HG03060 (cell line): ENCODE results near the gene MESD.
"Not testable (repeated sequence)": the region's sequence is repeated elsewhere in the genome, so short reads cannot be mapped to it uniquely, and the experiment has no call there.

Experiments used
- ATAC-seq: cut with Tn5 transposase; IDR thresholded peaks from one replicate; pipeline ENCODE4 v1.9.1; 2021; ENCODE audit warnings: low read depth, moderate number of reproducible peaks; ENCODE audit not compliant: unreplicated experiment

Gene MESD

DNA sequence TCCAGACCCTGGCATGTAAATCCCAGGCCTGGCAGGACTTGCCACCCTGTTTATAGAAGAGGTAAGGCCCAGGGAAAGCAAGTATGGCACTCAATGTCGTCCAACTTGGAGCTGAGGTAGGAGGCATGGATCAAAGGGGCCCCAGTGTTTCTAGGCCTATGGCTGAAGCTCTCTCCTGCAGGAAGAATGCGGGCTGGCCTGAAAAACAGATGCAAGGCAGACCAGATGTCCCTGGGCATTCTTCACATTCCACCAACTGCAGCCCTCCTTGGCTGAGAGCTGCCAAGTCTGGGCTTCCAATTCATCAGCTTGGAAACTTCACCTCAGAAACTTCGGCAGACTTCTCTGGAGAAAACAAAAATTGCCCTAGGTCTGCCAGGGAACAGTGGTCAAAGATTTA lies 22.2 kb downstream of the MESD start:
- no peak for ATAC-seq

DNA sequence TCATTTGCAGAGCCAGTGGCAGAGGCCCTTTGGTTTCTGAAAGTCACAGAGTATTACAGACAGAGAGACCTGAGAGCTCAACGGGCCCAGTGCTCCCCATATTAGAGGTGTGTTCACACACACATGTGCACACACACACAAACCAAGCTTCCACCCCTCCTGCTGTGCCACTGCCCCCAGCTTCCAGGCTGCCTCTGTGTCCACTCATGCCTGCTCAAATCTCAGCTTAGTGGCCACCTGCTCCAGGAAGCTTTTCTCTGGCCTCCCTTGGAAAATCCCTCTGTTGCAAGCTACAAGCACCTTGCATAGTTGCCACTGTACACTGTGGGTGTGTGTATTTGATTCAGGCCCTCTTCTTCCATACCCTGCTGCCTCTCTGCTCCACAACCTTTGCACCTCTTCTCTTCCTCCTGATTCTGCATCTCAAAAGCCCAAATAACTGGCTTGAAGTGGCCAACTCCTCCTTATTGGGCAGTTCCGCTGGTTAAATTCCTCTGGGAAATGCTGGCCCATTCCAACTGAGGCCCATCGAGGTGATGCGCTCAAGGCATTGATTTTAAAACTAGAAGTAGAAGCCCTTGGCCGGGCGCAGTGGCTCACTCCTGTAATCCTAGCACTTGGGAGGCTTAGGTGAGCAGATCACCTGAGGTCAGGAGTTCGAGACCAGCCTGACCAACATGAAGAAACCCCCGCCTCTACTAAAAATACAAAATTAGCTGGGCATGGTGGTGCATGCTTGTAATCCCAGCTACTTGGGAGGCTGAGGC lies 23.0 kb downstream of the MESD start:
- no peak for ATAC-seq

DNA sequence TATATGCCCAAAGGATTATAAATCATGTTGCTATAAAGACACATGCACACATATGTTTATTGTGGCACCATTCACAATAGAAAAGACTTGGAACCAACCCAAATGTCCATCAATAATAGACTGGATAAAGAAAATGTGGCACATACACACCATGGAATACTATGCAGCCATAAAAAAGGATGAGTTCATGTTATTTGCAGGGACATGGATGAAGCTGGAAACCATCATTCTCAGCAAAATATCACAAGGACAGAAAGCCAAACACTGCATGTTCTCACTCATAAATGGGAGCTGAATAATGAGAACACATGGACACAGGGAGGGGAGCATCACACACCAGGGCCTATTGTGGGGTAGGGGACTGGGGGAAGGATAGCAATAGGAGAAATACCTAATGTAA lies 24.2 kb downstream of the MESD start:
- ATAC-seq, result not testable (repeated sequence)

DNA sequence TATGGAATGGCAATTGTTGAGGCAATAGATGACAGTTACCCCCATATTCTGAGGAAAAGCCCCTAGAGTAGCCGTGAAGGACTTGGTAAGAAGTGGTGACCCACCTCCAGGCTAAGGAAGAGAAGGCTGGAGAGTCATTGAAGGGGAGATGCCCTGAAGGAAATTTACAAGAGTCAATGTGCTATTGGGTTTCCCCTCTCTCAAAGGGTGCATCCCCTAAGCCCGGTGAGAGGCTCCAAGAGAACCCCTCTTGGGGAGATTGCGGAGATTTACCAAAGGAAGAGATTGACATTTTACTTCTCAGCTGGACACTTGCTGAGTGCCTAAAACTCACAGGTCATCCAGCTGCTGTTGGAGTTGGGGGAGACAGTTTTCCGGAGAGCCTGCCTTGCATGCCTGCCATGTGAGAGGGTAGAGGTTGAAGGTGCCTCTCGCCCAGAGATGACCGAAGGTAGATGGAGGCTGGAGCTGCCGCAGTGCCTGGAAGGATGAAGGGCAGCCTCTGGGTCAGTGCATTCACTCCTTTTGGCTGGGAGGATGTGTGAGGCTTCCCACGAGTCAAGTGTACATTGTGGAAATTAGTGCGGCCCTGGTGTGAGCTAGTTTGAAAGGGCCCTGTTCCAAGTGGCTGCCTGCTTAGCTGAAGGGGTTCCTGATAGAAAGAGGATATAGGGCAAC lies 30.7 kb downstream of the MESD start:
- no peak for ATAC-seq

DNA sequence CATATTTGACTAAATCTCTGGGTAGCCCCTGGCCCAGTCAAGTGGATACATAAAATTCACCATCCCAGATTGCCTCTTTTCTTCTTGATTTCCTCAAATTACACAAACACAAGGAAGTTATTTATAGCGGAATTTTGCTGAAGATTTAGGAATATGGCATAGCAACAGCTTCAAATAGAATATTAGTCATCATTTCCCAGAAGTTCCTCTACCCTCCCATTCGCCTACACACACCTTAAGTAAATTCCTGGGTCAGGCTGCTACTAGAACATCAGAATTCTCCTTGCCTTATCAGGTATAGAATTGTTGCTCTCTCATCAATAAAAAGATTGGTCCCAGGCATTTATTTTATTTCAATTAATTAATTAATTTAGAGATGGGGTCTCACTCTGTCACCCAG lies 31.6 kb downstream of the MESD start:
- no peak for ATAC-seq

DNA sequence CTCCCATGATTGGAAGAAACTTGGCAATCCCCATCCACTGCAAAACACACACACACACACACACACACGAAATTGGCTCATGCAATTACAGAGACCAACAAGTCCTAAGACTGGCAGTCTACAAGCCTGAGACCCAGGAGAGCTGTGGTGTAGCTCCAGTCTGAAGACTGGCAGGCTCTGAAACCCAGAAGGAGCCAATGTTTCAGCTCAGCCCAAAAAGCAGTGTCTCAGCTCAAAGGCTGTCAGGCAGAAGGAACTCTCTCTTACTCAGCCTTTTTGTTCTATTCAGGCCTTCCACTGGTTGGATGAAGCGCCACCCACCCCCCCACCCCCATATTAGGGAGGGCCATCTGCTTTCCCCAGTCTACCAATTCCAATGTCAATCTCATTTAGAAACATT lies 32.1 kb downstream of the MESD start:
- ATAC-seq, result no peak

DNA sequence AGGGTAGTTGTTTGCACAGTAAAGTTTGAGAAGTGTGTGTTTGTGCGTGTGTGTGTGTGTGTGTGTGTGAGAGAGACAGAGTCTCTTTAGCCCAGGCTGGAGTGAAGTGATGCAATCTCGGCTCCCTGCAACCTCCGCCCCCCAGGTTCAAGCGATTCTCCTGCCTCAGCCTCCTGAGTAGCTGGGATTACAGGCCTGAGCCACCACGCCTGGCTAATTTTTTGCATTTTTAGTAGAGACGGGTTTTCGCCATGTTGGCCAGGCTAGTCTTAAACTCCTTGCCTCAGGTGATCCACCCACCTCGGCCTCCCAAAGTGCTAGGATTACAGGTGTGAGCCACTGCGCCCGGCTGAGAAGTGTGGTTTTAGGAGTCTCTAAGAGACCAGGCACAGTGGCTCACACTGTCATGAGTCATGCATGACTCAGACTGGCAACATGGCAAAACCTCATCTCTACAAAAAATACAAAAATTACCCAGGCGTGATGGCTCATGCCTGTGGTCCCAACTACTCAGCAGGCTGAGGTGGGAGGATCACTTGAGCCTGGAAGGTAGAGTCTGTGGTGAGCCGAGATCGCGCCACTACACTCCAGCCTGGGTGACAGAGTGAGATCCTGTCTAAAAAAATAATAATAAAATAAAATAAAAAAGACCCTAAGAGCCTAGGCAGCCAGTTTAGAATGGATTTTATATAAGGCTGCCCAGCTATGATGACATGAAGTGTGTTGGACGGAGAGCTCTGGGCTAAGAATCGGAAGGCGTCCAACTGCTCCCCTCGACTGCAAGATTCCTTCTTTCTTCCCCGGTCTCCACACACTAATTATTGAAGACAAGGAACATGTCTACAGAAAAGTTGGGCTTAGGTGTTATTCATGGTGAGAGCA lies 33.8 kb downstream of the MESD start:
- not testable (repeated sequence) for ATAC-seq

DNA sequence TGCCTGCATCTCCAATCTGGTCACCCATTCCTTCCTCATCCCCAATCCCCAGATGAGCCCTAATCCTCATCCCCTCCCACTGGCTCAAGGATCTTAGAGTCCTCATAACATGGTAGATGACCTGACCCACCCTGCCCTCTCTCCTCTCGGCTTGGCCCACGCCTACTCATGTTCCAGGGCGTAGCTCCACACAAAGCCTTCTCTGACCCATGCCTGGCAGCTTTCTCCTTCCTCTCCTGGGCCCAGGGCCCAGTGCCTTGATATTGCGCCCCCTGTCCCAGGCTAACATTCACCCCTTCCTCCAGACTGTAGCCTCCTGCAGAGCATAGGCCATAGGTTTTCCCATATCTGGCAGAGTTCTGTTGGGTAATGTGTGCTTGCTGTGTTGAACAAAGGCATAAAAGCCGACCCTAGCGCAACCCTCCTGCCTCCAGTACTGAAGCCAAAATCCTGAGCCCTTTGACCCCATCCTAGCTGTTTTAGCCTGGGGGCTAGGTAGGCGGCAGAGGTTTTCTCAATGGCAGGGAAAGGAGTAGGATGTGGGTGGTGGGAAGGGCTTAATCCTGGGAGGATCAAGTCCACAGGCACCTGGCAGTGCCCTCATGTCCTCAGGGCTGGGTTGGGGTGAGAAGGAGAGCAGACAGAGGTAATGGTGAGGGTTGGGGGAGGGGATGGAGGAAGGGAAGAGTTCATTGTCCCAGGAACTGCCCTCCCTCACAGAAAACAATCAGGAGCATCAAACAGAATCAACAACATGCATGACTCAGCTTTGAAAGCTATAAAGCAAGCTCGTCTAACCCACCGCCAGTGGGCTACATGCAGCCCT lies 35.5 kb downstream of the MESD start:
- no peak for ATAC-seq

DNA sequence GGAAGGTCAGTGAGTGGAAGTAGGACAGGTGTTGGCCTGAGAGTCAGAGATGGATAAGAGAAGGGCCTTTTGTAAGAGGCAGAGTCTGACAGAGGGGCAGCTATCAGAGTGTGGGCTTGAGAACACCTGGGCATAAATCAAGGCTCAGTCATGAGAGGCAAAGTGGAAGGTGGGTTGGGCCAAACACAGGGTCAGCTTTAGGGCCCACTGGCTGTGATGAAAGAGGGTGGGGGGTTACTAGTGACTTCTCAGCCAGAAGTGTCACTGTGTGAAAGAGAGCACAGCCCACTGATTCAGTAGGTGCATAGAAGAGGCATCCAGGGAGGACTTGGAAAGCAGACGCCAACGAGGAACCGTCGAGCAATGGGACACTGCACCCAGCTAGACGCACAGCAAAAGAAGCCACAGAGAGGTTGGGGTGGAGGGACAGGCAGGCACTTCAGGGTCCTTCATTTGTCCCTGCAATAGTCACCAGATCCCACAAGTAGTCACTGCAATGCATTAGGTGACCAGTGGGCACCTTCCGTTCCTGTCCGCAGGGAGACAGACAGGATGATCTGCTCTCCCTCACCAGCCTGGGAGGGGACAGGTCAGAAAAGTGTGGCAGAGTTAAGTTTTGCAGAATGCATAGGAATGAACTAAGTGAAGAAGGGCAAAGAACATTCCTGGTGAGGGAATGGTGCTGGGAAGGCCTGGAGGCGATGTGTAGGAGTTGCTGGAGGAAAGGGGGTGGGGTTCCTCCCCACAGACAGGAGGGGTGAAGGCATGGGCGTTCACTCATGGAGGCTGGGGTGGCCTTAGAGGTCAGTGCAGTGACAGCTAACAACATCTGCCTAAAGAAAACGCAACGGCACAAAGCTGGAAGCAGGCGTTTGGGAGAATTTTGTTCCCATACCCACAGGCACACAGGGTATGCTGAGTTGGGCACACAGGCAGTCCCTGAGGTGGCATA lies 36.3 kb downstream of the MESD start:
- no peak for ATAC-seq

DNA sequence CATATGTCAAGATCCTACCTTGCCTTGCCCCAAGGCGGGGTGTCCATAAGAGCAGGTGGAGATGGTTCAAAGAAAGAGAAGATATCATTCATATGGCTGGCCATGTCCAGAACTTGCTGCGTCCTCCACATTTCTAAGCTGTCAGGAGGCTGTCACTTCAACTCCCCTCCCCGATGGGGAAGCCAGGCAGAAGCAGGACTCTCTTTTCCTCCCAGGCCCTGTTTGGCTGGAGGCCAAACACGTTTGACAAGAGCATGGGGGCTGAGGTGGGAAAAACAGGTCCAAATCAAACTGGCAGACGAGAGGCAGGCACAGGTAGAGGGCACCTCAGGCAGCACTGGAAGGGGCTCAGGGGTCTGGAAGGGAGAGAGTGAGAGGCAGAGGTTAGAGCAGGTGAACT lies 37.7 kb downstream of the MESD start:
- ATAC-seq, result no peak

DNA sequence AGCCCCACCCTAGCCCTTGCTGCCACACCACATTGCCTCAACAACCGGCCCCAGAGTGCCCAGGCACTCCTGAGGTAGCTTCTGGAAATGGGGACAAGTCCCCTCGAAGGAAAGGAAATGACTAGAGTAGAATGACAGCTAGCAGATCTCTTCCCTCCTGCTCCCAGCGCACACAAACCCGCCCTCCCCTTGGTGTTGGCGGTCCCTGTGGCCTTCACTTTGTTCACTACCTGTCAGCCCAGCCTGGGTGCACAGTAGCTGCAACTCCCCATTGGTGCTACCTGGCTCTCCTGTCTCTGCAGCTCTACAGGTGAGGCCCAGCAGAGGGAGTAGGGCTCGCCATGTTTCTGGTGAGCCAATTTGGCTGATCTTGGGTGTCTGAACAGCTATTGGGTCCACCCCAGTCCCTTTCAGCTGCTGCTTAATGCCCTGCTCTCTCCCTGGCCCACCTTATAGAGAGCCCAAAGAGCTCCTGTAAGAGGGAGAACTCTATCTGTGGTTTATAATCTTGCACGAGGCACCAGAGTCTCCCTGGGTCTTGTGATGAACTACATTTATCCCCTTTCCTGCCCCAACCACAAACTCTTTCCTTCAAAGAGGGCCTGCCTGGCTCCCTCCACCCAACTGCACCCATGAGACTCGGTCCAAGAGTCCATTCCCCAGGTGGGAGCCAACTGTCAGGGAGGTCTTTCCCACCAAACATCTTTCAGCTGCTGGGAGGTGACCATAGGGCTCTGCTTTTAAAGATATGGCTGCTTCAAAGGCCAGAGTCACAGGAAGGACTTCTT lies 39.1 kb downstream of the MESD start:
- no peak for ATAC-seq

DNA sequence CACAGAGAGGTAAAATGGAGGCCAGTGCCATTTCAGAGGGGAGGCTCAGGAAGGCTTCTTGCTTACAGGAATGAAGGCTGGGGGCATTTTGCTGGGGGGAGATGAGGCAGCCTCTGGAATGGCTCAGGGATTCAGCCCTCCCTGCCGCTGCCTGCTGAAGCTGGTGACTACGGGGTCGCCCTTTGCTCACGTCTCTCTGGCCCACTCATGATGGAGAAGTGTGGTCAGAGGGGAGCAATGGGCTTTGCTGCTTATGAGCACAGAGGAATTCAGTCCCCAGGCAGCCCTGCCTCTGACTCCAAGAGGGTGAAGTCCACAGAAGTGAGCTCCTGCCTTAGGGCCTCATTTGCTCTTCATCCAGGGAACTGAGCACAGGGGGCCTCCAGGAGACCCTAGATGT lies 39.9 kb downstream of the MESD start:
- no peak for ATAC-seq

DNA sequence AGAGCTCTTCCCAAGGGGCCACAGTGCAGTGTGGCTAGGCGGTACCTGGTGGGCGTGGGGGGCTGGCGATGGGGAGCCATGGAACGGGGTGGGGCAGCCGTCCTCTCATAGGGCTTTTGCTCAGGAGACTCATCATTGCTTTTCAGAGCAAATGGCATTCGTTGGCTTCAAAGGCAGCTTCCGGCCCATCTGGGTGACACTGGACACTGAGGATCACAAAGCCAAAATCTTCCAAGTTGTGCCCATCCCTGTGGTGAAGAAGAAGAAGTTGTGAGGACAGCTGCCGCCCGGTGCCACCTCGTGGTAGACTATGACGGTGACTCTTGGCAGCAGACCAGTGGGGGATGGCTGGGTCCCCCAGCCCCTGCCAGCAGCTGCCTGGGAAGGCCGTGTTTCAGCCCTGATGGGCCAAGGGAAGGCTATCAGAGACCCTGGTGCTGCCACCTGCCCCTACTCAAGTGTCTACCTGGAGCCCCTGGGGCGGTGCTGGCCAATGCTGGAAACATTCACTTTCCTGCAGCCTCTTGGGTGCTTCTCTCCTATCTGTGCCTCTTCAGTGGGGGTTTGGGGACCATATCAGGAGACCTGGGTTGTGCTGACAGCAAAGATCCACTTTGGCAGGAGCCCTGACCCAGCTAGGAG lies 40.8 kb downstream of the MESD start:
- ATAC-seq, result no peak

DNA sequence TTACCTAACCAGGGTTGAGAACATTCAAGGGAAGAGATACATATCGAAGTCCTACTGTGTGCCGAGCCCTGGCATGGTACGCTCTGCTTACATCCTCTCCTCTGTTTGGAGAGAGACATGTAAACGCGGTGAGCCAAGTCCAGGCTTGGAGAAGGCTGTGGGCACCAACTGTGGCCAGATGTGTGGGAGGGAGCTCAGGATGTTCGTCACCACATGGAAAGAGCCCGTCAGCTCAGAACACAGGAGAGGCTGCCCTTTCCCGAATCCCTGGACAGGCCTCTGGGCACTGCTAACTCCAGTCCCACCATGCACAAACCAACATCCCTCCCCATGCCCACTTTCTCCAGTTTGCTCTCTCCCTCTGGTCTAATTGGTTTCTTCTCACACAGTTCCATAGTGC lies 43.0 kb downstream of the MESD start:
- no peak for ATAC-seq

DNA sequence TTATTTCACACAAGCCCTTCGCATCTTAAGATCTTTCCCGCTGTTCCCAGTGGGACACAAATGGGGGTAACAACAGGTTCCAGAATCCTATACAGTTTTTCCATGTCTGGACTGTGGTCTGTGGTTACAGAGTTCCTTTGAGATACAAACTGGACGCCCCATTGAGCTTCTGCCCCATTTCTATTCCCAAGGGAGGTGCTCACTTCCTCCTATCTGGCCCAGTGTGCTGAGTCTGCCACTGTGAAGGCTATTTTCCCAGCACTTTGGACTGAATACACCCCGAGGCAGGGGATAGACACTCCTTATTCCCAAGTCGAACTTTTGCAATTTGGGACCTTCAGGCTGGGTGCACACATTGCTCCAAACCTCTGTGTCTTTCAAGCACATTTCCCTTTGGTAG lies 44.0 kb downstream of the MESD start:
- no peak for ATAC-seq

DNA sequence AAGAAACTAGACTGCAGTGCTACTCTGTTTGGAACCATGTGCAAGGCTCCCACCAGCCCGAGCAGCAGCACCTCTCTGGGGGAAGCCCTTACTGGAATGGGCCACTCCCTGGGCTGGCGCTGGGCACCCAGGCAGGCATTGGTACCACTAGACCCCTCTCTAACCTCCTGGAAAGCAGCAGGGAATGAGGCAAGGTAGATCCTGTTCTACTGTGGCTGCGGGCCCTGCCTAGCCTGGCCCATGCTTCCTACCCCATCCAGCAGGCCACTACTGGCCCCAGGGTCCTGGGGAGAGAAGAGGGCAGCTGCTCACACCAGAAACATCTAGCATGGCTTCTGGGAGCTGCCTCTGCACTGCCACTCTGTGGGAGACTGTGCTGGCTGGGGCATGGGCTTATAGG lies 44.8 kb downstream of the MESD start:
- ATAC-seq, result no peak

DNA sequence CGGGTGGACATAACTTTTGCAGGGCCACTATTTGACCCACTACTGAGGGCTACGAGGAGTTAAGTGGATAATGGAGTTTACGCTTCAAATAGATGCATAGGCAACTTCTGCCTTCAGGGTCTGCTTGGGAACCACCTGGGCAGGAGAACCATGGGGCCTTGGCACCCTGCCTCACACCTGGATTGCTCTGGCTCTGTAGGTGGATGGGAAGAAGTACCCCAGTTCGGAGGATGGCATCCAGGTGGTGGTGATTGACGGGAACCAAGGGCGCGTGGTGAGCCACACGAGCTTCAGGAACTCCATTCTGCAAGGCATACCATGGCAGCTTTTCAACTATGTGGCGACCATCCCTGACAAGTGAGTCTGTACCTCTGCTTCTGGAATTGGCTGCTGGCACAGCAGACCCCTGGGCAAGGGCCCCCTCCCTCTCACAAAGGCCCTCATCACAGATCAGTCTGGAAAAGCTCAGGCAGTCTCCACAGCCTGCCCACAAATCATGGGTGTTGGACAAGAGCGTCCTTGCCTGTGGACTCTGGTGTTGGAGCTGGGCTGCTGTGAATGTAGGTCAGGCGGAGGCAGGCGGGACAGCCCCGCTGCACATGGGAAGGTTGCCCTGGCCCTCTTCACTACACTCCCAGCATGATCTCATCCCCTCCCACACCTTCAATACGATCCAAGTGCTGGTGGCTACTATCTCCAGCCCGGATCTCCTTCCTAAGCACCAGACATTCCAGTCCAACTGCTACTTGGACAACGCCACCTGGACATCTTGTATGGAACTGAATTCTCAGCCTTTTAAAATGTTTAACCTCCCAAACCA lies 46.7 kb downstream of the MESD start:
- ATAC-seq, result no peak
